Cardiac muscle cell (in vitro differentiated cells and primary cell): ENCODE results near the gene ID1. TPM values are rescaled to one million over a fixed set of nuclear protein-coding genes. Genes with fewer than 3 reads are reported as not detected.

ENCODE experiments used
- DNase-seq, 2 donors: peaks; one replicate each; pipeline versions ENCODE4 v3.0.0 to v3.0.0-alpha.2; 2010 to 2017; ENCODE audit warnings: low read depth in 1 of 2, low spot score in 1 of 2
- H3K27ac ChIP-seq: fragments of 200-600 bp; sonication (generic); 2 replicates; pipeline ENCODE4 v1.5.1; 2016
- H3K27me3 ChIP-seq: fragments of 200-600 bp; sonication (generic); 2 replicates; pipeline ENCODE4 v1.6.0; 2016; ENCODE audit warnings: control low read depth
- H3K36me3 ChIP-seq: fragments of 200-600 bp; sonication (generic); 2 replicates; pipeline ENCODE4 v1.5.1; 2016; ENCODE audit warnings: control low read depth
- H3K4me1 ChIP-seq: fragments of 200-600 bp; sonication (generic); 2 replicates; pipeline ENCODE4 v1.8.1; 2017; ENCODE audit warnings: low read depth, mild to moderate bottlenecking, mixed run types
- H3K4me3 ChIP-seq: fragments of 200-600 bp; sonication (generic); 2 replicates; pipeline ENCODE4 v1.5.1; 2016; ENCODE audit warnings: mild to moderate bottlenecking
- H3K9me3 ChIP-seq: fragments of 200-600 bp; sonication (generic); 2 replicates; pipeline ENCODE4 v1.5.1; 2017; ENCODE audit warnings: low read depth, mild to moderate bottlenecking, control low read depth
- polyA plus RNA-seq: library from polyadenylated mRNA; unstranded; fragments of >200 nt; fragmentation: Nextera tagmentation; extraction: Ambion mirVana; gene quantifications from 2 replicates; pipeline ENCODE4 v1.2.1, GENCODE V29; 2016
- total RNA-seq: library from RNA; depleted of rRNA; stranded (reverse); fragments of >200 nt; gene quantifications from 2 replicates; pipeline ENCODE4 v1.2.3, GENCODE V29; 2016
- TF ChIP-seq, protein P1 (sequence below): IDR thresholded peaks from 2 replicates; pipeline ENCODE4 v1.5.1; 2012; ENCODE audit warnings: low read depth, mild to moderate bottlenecking, low read length

ID1 gene, protein sequence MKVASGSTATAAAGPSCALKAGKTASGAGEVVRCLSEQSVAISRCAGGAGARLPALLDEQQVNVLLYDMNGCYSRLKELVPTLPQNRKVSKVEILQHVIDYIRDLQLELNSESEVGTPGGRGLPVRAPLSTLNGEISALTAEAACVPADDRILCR
- total RNA-seq (596 and 766 TPM in 2 replicates), polyA plus RNA-seq (152 and 223 TPM in 2 replicates)

DNA sequence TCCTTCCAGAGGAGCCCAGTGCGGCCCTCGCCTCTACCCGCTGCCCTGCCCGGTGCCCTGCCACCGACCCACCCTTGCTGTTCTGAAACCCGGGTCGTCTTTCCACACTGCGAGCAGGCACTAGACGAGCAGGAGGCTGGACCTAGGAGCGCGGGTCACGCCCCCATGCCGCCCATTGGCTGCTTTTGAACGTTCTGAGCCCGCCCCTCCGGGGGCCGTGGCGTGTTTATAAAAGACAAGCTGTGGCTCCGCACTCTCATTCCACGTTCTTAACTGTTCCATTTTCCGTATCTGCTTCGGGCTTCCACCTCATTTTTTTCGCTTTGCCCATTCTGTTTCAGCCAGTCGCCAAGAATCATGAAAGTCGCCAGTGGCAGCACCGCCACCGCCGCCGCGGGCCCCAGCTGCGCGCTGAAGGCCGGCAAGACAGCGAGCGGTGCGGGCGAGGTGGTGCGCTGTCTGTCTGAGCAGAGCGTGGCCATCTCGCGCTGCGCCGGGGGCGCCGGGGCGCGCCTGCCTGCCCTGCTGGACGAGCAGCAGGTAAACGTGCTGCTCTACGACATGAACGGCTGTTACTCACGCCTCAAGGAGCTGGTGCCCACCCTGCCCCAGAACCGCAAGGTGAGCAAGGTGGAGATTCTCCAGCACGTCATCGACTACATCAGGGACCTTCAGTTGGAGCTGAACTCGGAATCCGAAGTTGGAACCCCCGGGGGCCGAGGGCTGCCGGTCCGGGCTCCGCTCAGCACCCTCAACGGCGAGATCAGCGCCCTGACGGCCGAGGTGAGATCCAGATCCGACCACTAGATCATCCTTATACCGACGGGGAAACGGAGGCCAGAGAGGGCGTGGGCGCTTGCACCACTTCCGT is at the start of gene ID1:
Gene ID1 (plus strand): TSS at position 259 of the 871 bp plus-strand sequence. CDS start 99 bp downstream, at position 358.
- no peaks in the 10 kb centered on the region for H3K27me3 ChIP-seq
- TF ChIP-seq, protein P1, sequence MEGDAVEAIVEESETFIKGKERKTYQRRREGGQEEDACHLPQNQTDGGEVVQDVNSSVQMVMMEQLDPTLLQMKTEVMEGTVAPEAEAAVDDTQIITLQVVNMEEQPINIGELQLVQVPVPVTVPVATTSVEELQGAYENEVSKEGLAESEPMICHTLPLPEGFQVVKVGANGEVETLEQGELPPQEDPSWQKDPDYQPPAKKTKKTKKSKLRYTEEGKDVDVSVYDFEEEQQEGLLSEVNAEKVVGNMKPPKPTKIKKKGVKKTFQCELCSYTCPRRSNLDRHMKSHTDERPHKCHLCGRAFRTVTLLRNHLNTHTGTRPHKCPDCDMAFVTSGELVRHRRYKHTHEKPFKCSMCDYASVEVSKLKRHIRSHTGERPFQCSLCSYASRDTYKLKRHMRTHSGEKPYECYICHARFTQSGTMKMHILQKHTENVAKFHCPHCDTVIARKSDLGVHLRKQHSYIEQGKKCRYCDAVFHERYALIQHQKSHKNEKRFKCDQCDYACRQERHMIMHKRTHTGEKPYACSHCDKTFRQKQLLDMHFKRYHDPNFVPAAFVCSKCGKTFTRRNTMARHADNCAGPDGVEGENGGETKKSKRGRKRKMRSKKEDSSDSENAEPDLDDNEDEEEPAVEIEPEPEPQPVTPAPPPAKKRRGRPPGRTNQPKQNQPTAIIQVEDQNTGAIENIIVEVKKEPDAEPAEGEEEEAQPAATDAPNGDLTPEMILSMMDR = no peak
- peak; percentile 98 for DNase-seq
- no peaks in the 10 kb centered on the region for H3K9me3 ChIP-seq
- H3K4me1 ChIP-seq = peaks cover 24% of the 10 kb centered on the region
- peak within 1 kb of the TSS; percentile 82 for H3K4me3 ChIP-seq
- peak within 1 kb of the TSS; percentile 99 for H3K27ac ChIP-seq
- no peaks in the 10 kb centered on the region for H3K36me3 ChIP-seq

DNA sequence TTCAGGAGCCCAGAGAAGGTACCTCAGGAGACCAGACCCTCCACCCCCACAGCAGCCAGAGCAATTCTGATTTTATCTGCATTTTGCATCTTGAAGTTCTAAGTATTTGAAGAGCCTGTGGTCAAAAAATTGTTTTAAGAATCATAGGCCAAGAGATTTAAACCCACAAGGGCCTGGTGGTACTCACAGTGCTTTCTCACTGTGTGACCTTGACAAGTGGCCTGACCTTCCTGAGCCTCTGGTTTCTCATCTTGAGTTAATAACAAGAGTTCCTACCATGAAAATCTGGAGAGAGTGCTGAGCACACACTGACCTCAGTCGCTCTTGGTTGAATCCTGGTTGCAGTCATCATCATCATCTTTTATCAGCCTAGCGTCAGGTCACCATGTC is 45.4 kb upstream of the ID1 start:
- H3K4me3 ChIP-seq = no peak overlapping the region
- TF ChIP-seq, protein P1 = no peak
- H3K9me3 ChIP-seq = no peaks in the 10 kb centered on the region
- H3K4me1 ChIP-seq = no peaks in the 10 kb centered on the region
- H3K27ac ChIP-seq = peak overlapping the region; percentile 59
- no peaks in the 10 kb centered on the region for H3K27me3 ChIP-seq
- no peak for DNase-seq
- H3K36me3 ChIP-seq = peaks cover 24% of the 10 kb centered on the region

DNA sequence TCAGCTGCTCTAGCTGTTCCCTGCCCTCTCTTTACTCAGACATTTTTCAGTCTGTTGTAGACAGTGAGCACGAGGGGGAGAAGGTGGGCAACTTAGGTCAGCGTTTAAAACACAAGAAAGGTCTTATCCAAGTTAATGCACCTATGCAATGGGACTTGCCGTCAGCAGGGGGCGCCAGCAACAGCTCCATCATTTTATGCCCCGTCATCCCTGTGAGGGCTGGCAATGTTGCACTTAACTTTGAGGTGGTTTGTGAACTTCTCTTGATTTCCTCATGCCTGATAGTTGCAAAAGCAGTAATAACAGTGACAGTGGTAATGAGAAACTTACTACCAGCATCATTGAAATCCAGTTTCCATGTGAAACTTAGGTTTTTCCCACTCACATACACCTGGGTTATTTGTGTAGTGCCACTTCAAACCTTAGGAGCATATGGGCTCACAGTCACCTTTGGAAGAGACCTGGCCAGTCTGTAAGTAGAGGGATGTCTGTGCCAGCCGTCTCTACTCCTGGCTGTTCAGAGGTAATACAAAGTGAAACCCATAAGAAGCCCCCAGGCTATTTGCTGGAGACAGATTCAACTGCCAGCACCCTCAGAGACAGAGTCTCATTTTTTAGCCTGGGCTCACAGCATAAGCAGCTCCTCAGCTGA is 44.9 kb upstream of the ID1 start:
- Histone ChIP-seq H3K36me3 (peaks cover 19% of the 10 kb centered on the region), H3K27me3 (no peaks in the 10 kb centered on the region), H3K4me1 (no peaks in the 10 kb centered on the region), H3K27ac (peak overlapping the region; percentile 59), H3K9me3 (no peaks in the 10 kb centered on the region), H3K4me3 (no peak overlapping the region)
- TF ChIP-seq, protein P1 = peak; percentile 96
- DNase-seq = peak; percentile 56 to 92

DNA sequence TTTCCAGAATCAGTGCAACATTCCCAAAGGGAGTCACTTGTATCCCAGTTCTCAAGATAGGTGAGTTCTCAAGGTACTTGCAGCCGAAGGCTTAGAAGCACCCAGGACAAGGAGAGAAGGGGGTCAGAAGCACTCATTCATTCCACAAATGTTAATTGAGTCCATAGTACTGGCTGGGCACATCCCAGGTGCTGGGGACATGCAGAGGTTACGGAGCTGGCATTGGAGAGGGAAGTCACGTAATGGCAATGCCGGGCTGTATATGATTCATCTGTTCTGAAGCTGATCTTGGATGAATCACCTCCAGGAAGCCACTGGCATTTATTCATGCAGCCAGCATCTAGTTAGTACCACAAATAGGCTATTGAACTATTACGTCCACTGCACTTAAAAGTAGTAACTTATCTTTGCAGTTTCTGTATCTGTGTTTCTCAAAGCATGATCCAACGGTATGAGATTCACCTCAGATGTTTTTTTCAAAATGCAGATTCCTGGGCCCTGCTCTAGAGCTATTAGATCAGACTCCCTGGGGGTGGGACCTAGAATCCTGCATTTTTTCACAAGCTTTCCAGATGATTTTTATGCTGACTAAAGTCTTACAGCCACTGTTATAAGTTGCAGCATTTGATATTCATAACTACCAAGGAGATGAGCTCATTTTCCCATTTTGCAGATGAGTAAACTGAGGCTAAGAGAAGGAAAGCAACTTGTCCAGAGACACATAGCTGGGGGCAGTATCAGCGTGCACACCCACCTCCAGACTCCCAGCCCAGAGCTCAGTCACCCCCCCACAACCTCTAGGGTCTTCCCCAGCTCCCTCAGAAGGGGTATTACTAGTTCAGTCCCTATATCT is 44.1 kb upstream of the ID1 start:
- Histone ChIP-seq H3K4me3 (no peak overlapping the region), H3K4me1 (no peaks in the 10 kb centered on the region), H3K27ac (peak overlapping the region; percentile 32), H3K27me3 (no peaks in the 10 kb centered on the region), H3K36me3 (peaks cover 17% of the 10 kb centered on the region), H3K9me3 (no peaks in the 10 kb centered on the region)
- DNase-seq = peak in 1 of 2 donors; percentile 90
- TF ChIP-seq, protein P1 = no peak

DNA sequence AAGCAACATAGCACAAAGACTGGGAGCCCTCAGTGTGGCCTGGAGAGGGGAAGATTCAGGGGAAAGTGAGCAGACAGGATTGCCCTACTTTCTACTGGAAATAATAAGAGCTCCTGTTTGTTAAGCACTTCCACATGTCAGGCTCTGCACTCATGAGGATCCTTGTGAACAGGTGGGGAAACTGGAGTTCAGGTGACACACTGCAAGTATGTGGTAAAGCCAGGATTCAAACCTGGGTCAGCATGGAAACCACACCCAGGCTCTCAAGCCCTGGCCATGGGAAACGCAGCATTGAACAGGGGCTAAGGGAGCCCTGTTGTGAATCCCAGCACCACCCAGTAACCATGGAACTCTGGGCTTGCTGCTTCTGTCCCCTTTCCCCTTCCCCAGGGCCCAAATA is 42.8 kb upstream of the ID1 start:
- no peaks in the 10 kb centered on the region for H3K4me1 ChIP-seq
- H3K36me3 ChIP-seq = peaks cover 17% of the 10 kb centered on the region
- H3K4me3 ChIP-seq = no peak overlapping the region
- no peaks in the 10 kb centered on the region for H3K27me3 ChIP-seq
- no peaks in the 10 kb centered on the region for H3K9me3 ChIP-seq
- TF ChIP-seq, protein P1 = no peak
- peak overlapping the region; percentile 0 for H3K27ac ChIP-seq
- no peak for DNase-seq
